ENCODE data around the gene CCDC194. TPM values are rescaled to one million over a fixed set of nuclear protein-coding genes. Genes with fewer than 3 reads are reported as not detected.

CCDC194 gene
- total and polyA plus RNA-seq, 2 donors from 2014 or later, result 0.57 TPM; not detected in 1

DNA sequence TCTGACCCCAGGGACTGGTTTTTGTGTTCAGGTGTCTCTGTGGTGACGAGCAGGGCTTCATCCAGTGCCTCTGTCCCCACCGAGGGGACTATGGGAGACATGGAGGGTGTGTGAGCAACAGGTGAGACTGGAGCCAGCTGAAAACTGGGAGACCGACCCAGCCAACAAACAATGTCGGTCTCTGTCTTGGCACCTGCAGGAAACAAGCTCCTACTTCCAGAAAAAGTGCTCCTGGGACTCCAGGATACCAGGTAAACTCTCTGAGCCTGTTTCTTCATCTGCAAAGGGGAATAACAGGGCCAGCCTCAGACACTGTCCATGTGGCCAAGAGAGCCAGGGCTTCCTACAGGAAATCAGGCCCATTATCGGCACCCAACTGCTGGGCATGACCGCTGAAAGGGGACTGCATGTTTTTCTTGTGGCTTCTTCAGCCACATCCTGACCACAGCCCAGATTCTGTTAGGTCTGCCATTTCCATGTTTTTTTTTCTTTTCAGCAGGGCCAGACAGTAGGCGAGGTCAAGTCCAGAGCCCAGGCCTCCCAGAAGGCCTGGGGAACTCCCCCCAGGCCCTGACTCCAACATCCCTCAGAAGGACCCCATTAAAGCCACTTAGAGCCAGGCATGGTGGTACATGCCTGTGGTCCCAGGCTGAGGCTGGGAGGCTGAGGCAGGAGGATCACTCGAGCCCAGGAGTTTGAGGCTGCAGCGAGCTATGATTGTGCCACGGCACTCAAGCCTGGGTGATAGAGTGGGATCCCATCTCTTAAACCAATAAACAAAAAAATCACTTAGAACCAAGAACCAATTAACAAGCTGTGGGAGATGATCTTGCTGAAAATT lies 12.3 kb upstream of the CCDC194 start:
- FAIRE-seq (no peak), DNase-seq (no peak)
- intact Hi-C loops (cut with DNase I), result no loop called here
- Histone ChIP-seq H3K9me3 (ENCODE audit: control insufficient read depth in 2 of 3, insufficient read depth in 1 of 3, low read length in 3 of 3) (no peaks in the 10 kb centered on the region), H3K9ac (ENCODE audit: low read length in 3 of 3) (peak overlapping the region in 2 of 3 donors; percentile 60 to 64), H3K4me3 (ENCODE audit: low read length in 3 of 3) (peak overlapping the region in 2 of 3 donors; percentile 37 to 63), H3K27me3 (ENCODE audit: control insufficient read depth, insufficient read depth, low read length) (no peaks in the 10 kb centered on the region), H3K27ac (ENCODE audit: low read depth in 2 of 2, low read length in 2 of 2) (peak overlapping the region; percentile 76 to 99), H3K4me1 (ENCODE audit: control insufficient read depth in 2 of 3, insufficient read depth in 2 of 3, low read depth in 1 of 3, low read length in 3 of 3) (peaks cover 0 to 18% (median 9%) of the 10 kb centered on the region in 3 donors), H3K36me3 (ENCODE audit: control insufficient read depth in 2 of 3, insufficient read depth in 3 of 3, low read length in 3 of 3) (no peaks in the 10 kb centered on the region)
- TF ChIP-seq, protein P1, sequence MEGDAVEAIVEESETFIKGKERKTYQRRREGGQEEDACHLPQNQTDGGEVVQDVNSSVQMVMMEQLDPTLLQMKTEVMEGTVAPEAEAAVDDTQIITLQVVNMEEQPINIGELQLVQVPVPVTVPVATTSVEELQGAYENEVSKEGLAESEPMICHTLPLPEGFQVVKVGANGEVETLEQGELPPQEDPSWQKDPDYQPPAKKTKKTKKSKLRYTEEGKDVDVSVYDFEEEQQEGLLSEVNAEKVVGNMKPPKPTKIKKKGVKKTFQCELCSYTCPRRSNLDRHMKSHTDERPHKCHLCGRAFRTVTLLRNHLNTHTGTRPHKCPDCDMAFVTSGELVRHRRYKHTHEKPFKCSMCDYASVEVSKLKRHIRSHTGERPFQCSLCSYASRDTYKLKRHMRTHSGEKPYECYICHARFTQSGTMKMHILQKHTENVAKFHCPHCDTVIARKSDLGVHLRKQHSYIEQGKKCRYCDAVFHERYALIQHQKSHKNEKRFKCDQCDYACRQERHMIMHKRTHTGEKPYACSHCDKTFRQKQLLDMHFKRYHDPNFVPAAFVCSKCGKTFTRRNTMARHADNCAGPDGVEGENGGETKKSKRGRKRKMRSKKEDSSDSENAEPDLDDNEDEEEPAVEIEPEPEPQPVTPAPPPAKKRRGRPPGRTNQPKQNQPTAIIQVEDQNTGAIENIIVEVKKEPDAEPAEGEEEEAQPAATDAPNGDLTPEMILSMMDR (IDR thresholded peaks at IDR 0.05; ENCODE audit: borderline replicate concordance, extremely low read depth, insufficient read depth), result no peak

DNA sequence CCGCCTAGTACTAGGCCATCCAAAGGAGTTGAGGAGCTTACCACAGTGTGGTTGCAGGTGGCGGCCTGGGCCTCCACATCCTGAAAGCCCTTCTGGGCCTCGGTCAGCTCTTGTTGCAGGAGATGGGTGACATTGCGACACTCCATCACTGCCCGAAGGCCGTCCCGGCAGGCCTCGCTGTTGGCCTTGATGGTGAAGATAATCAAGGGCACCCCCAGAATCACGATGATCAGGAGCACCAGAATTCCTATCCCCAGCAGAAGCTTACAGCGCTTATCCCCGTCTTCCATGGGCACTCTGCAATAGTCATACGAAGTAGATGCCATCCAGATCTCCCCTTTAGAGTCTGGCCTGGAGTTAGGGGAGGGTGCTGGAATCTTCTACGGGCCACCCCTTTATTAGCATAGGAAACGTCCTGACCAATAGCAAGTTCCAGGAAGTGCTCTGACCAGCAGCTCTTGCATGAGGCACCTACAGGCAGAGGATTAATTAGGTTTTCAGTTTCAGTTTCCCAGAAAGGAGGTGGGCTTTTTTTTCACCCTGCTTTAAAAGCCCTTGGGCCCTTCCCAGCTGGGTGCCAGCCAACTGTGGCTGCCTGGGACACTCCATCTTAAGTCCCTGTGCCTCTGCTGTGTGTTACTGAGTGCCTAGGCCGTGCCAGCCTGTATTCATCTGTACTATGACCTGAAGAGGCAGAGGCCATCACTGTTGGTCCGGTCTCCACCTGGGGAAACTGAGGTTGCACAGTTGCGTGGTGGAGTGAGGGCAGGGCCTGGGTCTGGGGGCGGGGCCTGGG lies 11.5 kb upstream of the CCDC194 start, which contains the start of gene BST2:
BST2 (minus strand) TSS at position 381 of the 796 bp plus-strand sequence; CDS start at position 326, 55 bp downstream.
- Histone ChIP-seq H3K27ac (ENCODE audit: low read depth in 2 of 2, low read length in 2 of 2) (peak within 1 kb of the TSS; percentile 76 to 99), H3K9me3 (ENCODE audit: control insufficient read depth in 2 of 3, insufficient read depth in 1 of 3, low read length in 3 of 3) (no peaks in the 10 kb centered on the region), H3K4me3 (ENCODE audit: low read length in 3 of 3) (peak within 1 kb of the TSS; percentile 62 to 82 (median 63)), H3K36me3 (ENCODE audit: control insufficient read depth in 2 of 3, insufficient read depth in 3 of 3, low read length in 3 of 3) (no peaks in the 10 kb centered on the region), H3K27me3 (ENCODE audit: control insufficient read depth, insufficient read depth, low read length) (no peaks in the 10 kb centered on the region), H3K9ac (ENCODE audit: low read length in 3 of 3) (peak within 1 kb of the TSS; percentile 18 to 64 (median 60)), H3K4me1 (ENCODE audit: control insufficient read depth in 2 of 3, insufficient read depth in 2 of 3, low read depth in 1 of 3, low read length in 3 of 3) (peaks cover 0 to 18% (median 9%) of the 10 kb centered on the region in 3 donors)
- no peak for FAIRE-seq
- intact Hi-C loops (cut with DNase I), result no loop called here
- DNase-seq, result peak; percentile 74 to 89 (median 80)
- TF ChIP-seq, protein P1 (IDR thresholded peaks at IDR 0.05; ENCODE audit: borderline replicate concordance, extremely low read depth, insufficient read depth), result no peak

DNA sequence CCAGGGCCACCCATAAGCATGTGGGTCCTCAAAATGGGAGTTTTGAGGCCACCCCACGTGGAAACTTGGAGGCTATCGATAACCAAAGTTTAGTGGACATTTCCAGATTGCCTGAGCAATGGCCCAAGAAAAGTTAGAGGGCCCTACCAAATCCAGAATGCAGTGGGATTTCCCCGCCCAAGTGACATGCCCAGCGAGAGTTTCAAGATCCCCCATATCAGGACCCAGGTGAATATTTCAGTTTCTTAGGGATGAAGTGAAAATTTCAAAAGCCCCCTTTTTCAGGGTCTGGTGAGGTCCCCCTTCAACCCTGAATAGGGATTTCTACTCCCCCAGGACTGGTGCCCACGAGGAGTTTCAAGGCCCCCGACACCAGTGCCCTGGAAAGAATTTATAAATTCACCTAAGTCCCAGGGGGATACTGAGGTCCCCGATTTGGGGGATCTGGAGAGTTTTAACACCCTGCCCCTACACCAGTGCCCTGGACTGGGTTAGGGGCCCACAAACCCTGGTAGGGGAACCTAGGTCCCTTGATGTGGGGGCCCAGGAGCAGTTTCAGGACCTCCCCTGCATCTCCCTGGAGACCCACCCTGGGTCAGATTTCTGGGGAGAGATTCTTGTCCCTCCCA lies 10.7 kb upstream of the CCDC194 start:
- TF ChIP-seq, protein P1 (IDR thresholded peaks at IDR 0.05; ENCODE audit: borderline replicate concordance, extremely low read depth, insufficient read depth), result no peak
- FAIRE-seq (no peak), DNase-seq (no peak)
- H3K27me3 ChIP-seq (ENCODE audit: control insufficient read depth, insufficient read depth, low read length), result no peaks in the 10 kb centered on the region
- H3K27ac ChIP-seq (ENCODE audit: low read depth in 2 of 2, low read length in 2 of 2), result peak overlapping the region; percentile 76 to 99
- H3K4me1 ChIP-seq (ENCODE audit: control insufficient read depth in 2 of 3, insufficient read depth in 2 of 3, low read depth in 1 of 3, low read length in 3 of 3), result peaks cover 0 to 18% (median 9%) of the 10 kb centered on the region in 3 donors
- intact Hi-C loops (cut with DNase I), result no loop called here
- no peaks in the 10 kb centered on the region for H3K36me3 ChIP-seq (ENCODE audit: control insufficient read depth in 2 of 3, insufficient read depth in 3 of 3, low read length in 3 of 3)
- H3K9me3 ChIP-seq (ENCODE audit: control insufficient read depth in 2 of 3, insufficient read depth in 1 of 3, low read length in 3 of 3), result no peaks in the 10 kb centered on the region
- H3K4me3 ChIP-seq (ENCODE audit: low read length in 3 of 3), result peak overlapping the region; percentile 62 to 82 (median 63)
- H3K9ac ChIP-seq (ENCODE audit: low read length in 3 of 3), result peak overlapping the region; percentile 18 to 64 (median 41)
